HL-60 (cell line): ENCODE results near the gene CTDP1.

Source experiments
- GABPA ChIP-seq: IDR thresholded peaks from 2 replicates; pipeline ENCODE4 v1.6.1; 2012; ENCODE audit warnings: low read depth
- TF ChIP-seq, protein P1 (sequence below): IDR thresholded peaks from one replicate; pipeline ENCODE4 v1.5.1; 2011; ENCODE audit warnings: low read length, control low read depth, inconsistent platforms; ENCODE audit not compliant: insufficient read depth

DNA sequence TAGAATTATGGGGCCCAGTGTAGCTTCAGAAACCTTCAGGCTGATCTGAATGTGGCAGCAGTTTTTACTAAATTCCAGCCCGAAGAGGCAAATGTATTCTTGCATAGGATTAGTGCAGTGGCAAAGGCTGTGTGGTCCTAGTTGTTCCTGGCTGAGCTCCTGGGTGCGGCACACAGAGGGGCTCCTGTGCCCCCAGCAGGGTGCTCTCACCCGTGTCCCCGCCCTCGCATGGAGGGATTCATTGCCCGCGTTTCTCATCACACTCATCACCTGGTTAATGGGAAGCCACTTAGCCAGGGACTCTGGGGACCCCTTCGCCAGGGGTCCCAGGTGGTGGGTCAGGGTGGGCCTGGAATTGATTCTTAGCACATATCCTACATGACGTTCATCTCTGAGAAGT is 122.0 kb downstream of the CTDP1 start:
- TF ChIP-seq, protein P1, sequence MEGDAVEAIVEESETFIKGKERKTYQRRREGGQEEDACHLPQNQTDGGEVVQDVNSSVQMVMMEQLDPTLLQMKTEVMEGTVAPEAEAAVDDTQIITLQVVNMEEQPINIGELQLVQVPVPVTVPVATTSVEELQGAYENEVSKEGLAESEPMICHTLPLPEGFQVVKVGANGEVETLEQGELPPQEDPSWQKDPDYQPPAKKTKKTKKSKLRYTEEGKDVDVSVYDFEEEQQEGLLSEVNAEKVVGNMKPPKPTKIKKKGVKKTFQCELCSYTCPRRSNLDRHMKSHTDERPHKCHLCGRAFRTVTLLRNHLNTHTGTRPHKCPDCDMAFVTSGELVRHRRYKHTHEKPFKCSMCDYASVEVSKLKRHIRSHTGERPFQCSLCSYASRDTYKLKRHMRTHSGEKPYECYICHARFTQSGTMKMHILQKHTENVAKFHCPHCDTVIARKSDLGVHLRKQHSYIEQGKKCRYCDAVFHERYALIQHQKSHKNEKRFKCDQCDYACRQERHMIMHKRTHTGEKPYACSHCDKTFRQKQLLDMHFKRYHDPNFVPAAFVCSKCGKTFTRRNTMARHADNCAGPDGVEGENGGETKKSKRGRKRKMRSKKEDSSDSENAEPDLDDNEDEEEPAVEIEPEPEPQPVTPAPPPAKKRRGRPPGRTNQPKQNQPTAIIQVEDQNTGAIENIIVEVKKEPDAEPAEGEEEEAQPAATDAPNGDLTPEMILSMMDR, result no peak
- TF ChIP-seq GABPA, result no peak
